Natural killer cell (primary cell): ENCODE data around the gene BLOC1S5. TPM values are rescaled to one million over a fixed set of nuclear protein-coding genes. Genes with fewer than 3 reads are reported as not detected.

Source experiments
- ATAC-seq, 3 donors: fragments of 150-1000 bp in 2 of 3; fragments of 200-7000 bp in 1 of 3; cut with Tn5 transposase; 1 replicate in 1 of 3; 2 replicates in 2 of 3; pipeline ENCODE4 v1.10.0; 2021; ENCODE audit warnings: mild to moderate bottlenecking in 2 of 3, moderate library complexity in 2 of 3
- DNase-seq, 2 donors: peaks; one replicate each; pipeline versions ENCODE4 v3.0.0 to v3.0.0-alpha.2; 2013 to 2021; ENCODE audit warnings: mixed read lengths in 1 of 2
- H3K27ac ChIP-seq: one replicate; pipeline ENCODE4 v1.5.1; 2013; ENCODE audit warnings: mild to moderate bottlenecking, low read length
- H3K27me3 ChIP-seq: one replicate; pipeline ENCODE4 v1.6.1; 2013; ENCODE audit warnings: low read length; ENCODE audit not compliant: control insufficient read depth, insufficient read depth
- H3K36me3 ChIP-seq: one replicate; pipeline ENCODE4 v1.6.1; 2013; ENCODE audit warnings: low read length; ENCODE audit not compliant: control insufficient read depth, insufficient read depth
- H3K4me1 ChIP-seq: one replicate; pipeline ENCODE4 v1.6.1; 2013; ENCODE audit warnings: low read length; ENCODE audit not compliant: control insufficient read depth, insufficient read depth
- H3K4me3 ChIP-seq: one replicate; pipeline ENCODE4 v1.5.1; 2013; ENCODE audit warnings: low read length
- H3K9me3 ChIP-seq: one replicate; pipeline ENCODE4 v1.6.1; 2013; ENCODE audit warnings: low read length; ENCODE audit not compliant: control insufficient read depth, insufficient read depth
- H3K27ac Mint-ChIP-seq, 2 donors: one replicate each; pipeline ENCODE4 v1.8.0; 2022; ENCODE audit warnings: mild to moderate bottlenecking in 2 of 2, mixed read lengths in 2 of 2, moderate library complexity in 1 of 2
- H3K27me3 Mint-ChIP-seq, 2 donors: one replicate each; pipeline ENCODE4 v1.8.0; 2022; ENCODE audit warnings: low read depth in 2 of 2, mixed read lengths in 2 of 2
- H3K36me3 Mint-ChIP-seq: one replicate; pipeline ENCODE4 v1.8.0; 2022; ENCODE audit warnings: mixed read lengths
- H3K4me1 Mint-ChIP-seq, 2 donors: one replicate each; pipeline ENCODE4 v1.8.0; 2022; ENCODE audit warnings: mixed read lengths in 2 of 2
- H3K4me3 Mint-ChIP-seq: one replicate; pipeline ENCODE4 v1.8.0; 2022; ENCODE audit warnings: mild to moderate bottlenecking, moderate library complexity, mixed read lengths
- H3K9me3 Mint-ChIP-seq, 2 donors: one replicate each; pipeline ENCODE4 v1.8.0; 2022; ENCODE audit warnings: mixed read lengths in 2 of 2
- CTCF ChIP-seq: fragments of 200-600 bp; IDR thresholded peaks from one replicate; pipeline ENCODE4 v1.8.0; 2022; ENCODE audit warnings: antibody characterized with exemption
- WGBS: methylation state at CpG from one replicate; pipeline ENCODE4 v1.1.7; 2013; ENCODE audit warnings: missing lambda C conversion rate; ENCODE audit not compliant: insufficient coverage; 5-methylcytosine and 5-hydroxymethylcytosine counted together
- intact Hi-C: fragments of 100-400 bp; cut with micrococcal nuclease; formaldehyde crosslinking; loops from one replicate; pipeline ENCODE4 v1.14.2; 2022
- total RNA-seq, 4 donors: library from RNA; stranded (reverse); fragments of 120-200 nt in 1 of 4; gene quantifications; one replicate each; pipeline versions ENCODE4 v1.2.3 to v1.2.4, GENCODE V29; 2013 to 2022

BLOC1S5 gene
- total RNA-seq, 3 donors from 2014 or later (not counting 1 experiment from before 2014, with no cell fraction given): 11.2 to 15.9 (median 15.4) TPM

GRCh38 chr6:8087870-8088754, 23.9 kb upstream of the BLOC1S5 start:
- H3K27me3 ChIP-seq: no peaks in the 10 kb centered on the region
- ATAC-seq (no peak), DNase-seq (no peak)
- no peak for TF ChIP-seq CTCF
- H3K4me3 ChIP-seq: no peak overlapping the region
- H3K9me3 Mint-ChIP-seq: no peaks in the 10 kb centered on the region
- H3K36me3 Mint-ChIP-seq: peaks cover 34% of the 10 kb centered on the region
- peaks cover 52% of the 10 kb centered on the region for H3K36me3 ChIP-seq
- intact Hi-C loops: no loop called here
- WGBS: 96% methylated on average over 5 of the region's 5 CpGs
- no peaks in the 10 kb centered on the region for H3K9me3 ChIP-seq
- no peak overlapping the region for H3K27ac ChIP-seq
- no peaks in the 10 kb centered on the region for H3K27me3 Mint-ChIP-seq
- peaks cover 0 to 7% of the 10 kb centered on the region in 2 donors for H3K4me1 Mint-ChIP-seq
- H3K4me3 Mint-ChIP-seq: no peak overlapping the region
- H3K27ac Mint-ChIP-seq: no peak overlapping the region
- no peaks in the 10 kb centered on the region for H3K4me1 ChIP-seq

- Histone ChIP-seq H3K9me3 (no peaks in the 10 kb centered on the region), H3K27ac (no peak overlapping the region), H3K4me1 (no peaks in the 10 kb centered on the region), H3K36me3 (peaks cover 52% of the 10 kb centered on the region), H3K27me3 (no peaks in the 10 kb centered on the region), H3K4me3 (no peak overlapping the region)
- H3K36me3 Mint-ChIP-seq: peaks cover 34% of the 10 kb centered on the region
- no peaks in the 10 kb centered on the region for H3K9me3 Mint-ChIP-seq
- no peak overlapping the region for H3K4me3 Mint-ChIP-seq
- DNase-seq (no peak), ATAC-seq (no peak)
- TF ChIP-seq CTCF: no peak
- 78% methylated on average over 8 of the region's 9 CpGs for WGBS
- intact Hi-C loops: no loop called here
- H3K27ac Mint-ChIP-seq: no peak overlapping the region
- no peaks in the 10 kb centered on the region for H3K27me3 Mint-ChIP-seq
- H3K4me1 Mint-ChIP-seq: peaks cover 6 to 7% of the 10 kb centered on the region in 2 donors
Measured at GRCh38 chr6:8086755-8087306, 22.6 kb upstream of the BLOC1S5 start.

GRCh38 chr6:8085053-8085511, 20.9 kb upstream of the BLOC1S5 start:
- Histone ChIP-seq H3K4me1 (no peaks in the 10 kb centered on the region), H3K4me3 (no peak overlapping the region), H3K27me3 (no peaks in the 10 kb centered on the region), H3K36me3 (peaks cover 39% of the 10 kb centered on the region), H3K9me3 (no peaks in the 10 kb centered on the region), H3K27ac (no peak overlapping the region)
- TF ChIP-seq CTCF: no peak
- H3K4me3 Mint-ChIP-seq: no peak overlapping the region
- no peak for DNase-seq
- no peak overlapping the region for H3K27ac Mint-ChIP-seq
- peaks cover 6 to 14% of the 10 kb centered on the region in 2 donors for H3K4me1 Mint-ChIP-seq
- no peaks in the 10 kb centered on the region for H3K9me3 Mint-ChIP-seq
- WGBS: 75% methylated on average over 1 of the region's 2 CpGs
- intact Hi-C loops: no loop called here
- no peaks in the 10 kb centered on the region for H3K27me3 Mint-ChIP-seq
- no peak for ATAC-seq
- H3K36me3 Mint-ChIP-seq: peaks cover 21% of the 10 kb centered on the region
